Measurements from ENCODE around the gene FCSK. TPM values are rescaled to one million over a fixed set of nuclear protein-coding genes. Genes with fewer than 3 reads are reported as not detected.

Gene FCSK
- total and polyA plus RNA-seq, 2 of the 8 experiments (the other 6 are each of a cell fraction or from before 2014, with no cell fraction given): 4.6 to 5.1 TPM

- peak overlapping the region in 2 of 4 experiments; percentile 11 to 27; a peak in 3 of 8 replicates for H3K4me3 ChIP-seq (ENCODE audit: extremely low read depth in 1 of 4, insufficient read depth in 2 of 4, low read depth in 3 of 4, low read length in 4 of 4)
- TF ChIP-seq POLR2A (IDR thresholded peaks at IDR 0.05; ENCODE audit: control extremely low read depth in 1 of 2, low read depth in 2 of 2, low read length in 2 of 2): peak in 1 of 2 experiments; percentile 56; a peak in 1 of 3 replicates
- TF ChIP-seq MAX (IDR thresholded peaks at IDR 0.05): peak; percentile 82
- TF ChIP-seq RAD21 (IDR thresholded peaks at IDR 0.05 in 1 of 2, conservative IDR thresholded peaks at IDR 0.05 in 1 of 2; ENCODE audit: low read depth in 2 of 2, low read length in 2 of 2): 0 out of 4 replicates have a peak, but pooled peaks of 1 of the 2 experiments have one; percentile 0
- 0 out of 2 replicates have a peak, but pooled peaks have one; percentile 37 for TF ChIP-seq TCF12 (IDR thresholded peaks at IDR 0.05; ENCODE audit: low read depth, low read length)
- no peak; a peak in 1 of 4 replicates for TF ChIP-seq HDAC2 (IDR thresholded peaks at IDR 0.05; ENCODE audit: borderline replicate concordance in 1 of 2, low read depth in 2 of 2, low read length in 2 of 2)
- TF ChIP-seq ZNF274 (IDR thresholded peaks at IDR 0.05; ENCODE audit: borderline replicate concordance, extremely low read depth, low read length): no peak
- TF ChIP-seq E2F6 (IDR thresholded peaks at IDR 0.05): 0 out of 2 replicates have a peak, but pooled peaks have one; percentile 24
- no peak for TF ChIP-seq HDAC6 (IDR thresholded peaks at IDR 0.05; ENCODE audit: low read depth, low read length)
Measured at GRCh38 chr16:70428178-70428998, 26.0 kb upstream of the FCSK start.

More at GRCh38 chr16:70428178-70428998, 26.0 kb upstream of the FCSK start:
- Histone ChIP-seq H2BK5ac (ENCODE audit: low read depth, low read length) (peak overlapping the region; percentile 97), H3K27me3 (replicated peaks in 1 of 4; ENCODE audit: control insufficient read depth in 3 of 4, extremely low read depth in 1 of 4, insufficient read depth in 3 of 4, low read length in 3 of 4) (no peaks in the 10 kb centered on the region), H3K36me3 (ENCODE audit: control insufficient read depth in 2 of 4, insufficient read depth in 4 of 4, low read length in 3 of 4) (no peaks in the 10 kb centered on the region), H4K20me1 (replicated peaks in 1 of 2; ENCODE audit: control insufficient read depth in 1 of 2, insufficient read depth in 2 of 2, low read length in 2 of 2) (no peaks in the 10 kb centered on the region), H2BK20ac (ENCODE audit: low read length) (peak overlapping the region; percentile 62; the same call in 1 of the 2 replicates), H3K23ac (ENCODE audit: insufficient read length) (no peak overlapping the region), H3K9me3 (ENCODE audit: insufficient read depth in 2 of 2, low read depth in 1 of 2, low read length in 1 of 2) (no peaks in the 10 kb centered on the region), H2BK120ac (replicated peaks; ENCODE audit: low read depth, low read length) (peak overlapping the region; percentile 81), H4K8ac (ENCODE audit: extremely low read depth, insufficient read depth, low read length) (no peak overlapping the region), H2BK15ac (ENCODE audit: low read length) (peak overlapping the region; percentile 90; the same call in 1 of the 2 replicates), H4K91ac (replicated peaks; ENCODE audit: insufficient read length, low read length) (peak overlapping the region; percentile 99), H2AK5ac (ENCODE audit: low read depth, low read length) (peak overlapping the region; percentile 99), H3K4ac (replicated peaks; ENCODE audit: insufficient read length, low read depth, low read length) (peak overlapping the region; percentile 96), H3K4me2 (ENCODE audit: insufficient read depth in 1 of 2, low read depth in 2 of 2, low read length in 2 of 2) (peak overlapping the region; percentile 58 to 63), H2BK12ac (ENCODE audit: low read depth, low read length) (peak overlapping the region; percentile 96), H3K9ac (replicated peaks in 1 of 4; ENCODE audit: extremely low read depth in 1 of 4, low read depth in 3 of 4, low read length in 3 of 4) (peak overlapping the region in 3 of 4 experiments; percentile 60 to 74 (median 70); a peak in 6 of 7 replicates), H3K79me2 (ENCODE audit: control insufficient read depth in 1 of 2, insufficient read depth in 2 of 2, low read length in 2 of 2) (peaks cover 0 to 57% of the 10 kb centered on the region in 2 experiments; a peak in 3 of 4 replicates), H3K23me2 (ENCODE audit: low read depth, low read length) (no peaks in the 10 kb centered on the region), H3K27ac (ENCODE audit: low read depth, low read length) (peak overlapping the region; percentile 70), H3K79me1 (ENCODE audit: low read depth, low read length) (peaks cover 3% of the 10 kb centered on the region), H2AFZ (ENCODE audit: low read length) (no peak overlapping the region), H3K4me1 (replicated peaks in 1 of 4; ENCODE audit: control insufficient read depth in 3 of 4, insufficient read depth in 4 of 4, low read length in 3 of 4) (peaks cover 29 to 40% (median 34%) of the 10 kb centered on the region in 4 experiments), H3K14ac (ENCODE audit: insufficient read length) (no peak overlapping the region), H4K5ac (ENCODE audit: insufficient read length, low read depth, low read length) (peak overlapping the region; percentile 66), H3K56ac (replicated peaks; ENCODE audit: insufficient read length, low read depth, low read length) (no peak overlapping the region), H3K18ac (ENCODE audit: extremely low read depth, low read length) (peak overlapping the region; percentile 76)
- POLR2A ChIA-PET (ENCODE audit: partially characterized antibody): interaction anchor here (0.8 to 3.7 kb wide), 6 partner anchors 8 to 48 kb away, joined by 3 to 17 read pairs (median 4); partner anchors contain the start of gene ST3GAL2
- CTCF ChIA-PET (ENCODE audit: partially characterized antibody): interaction anchor here (0.6 to 1.6 kb wide), 4 partner anchors 9 to 42 kb away, joined by 3 to 4 read pairs (median 3); no protein-coding TSS in a partner anchor
- FAIRE-seq: no peak
- 34% methylated on average over 9 of the region's 9 CpGs; no CpG with 5 or more reads in 1 of the 2 experiments for WGBS, 2 experiments (ENCODE audit: extremely low coverage in 1 of 2, insufficient coverage in 1 of 2, insufficient read length in 1 of 2, insufficient replicate concordance in 2 of 2, low coverage in 1 of 2, low lambda C conversion rate in 2 of 2, missing lambda C conversion rate in 1 of 2)
- DNase-seq (ENCODE audit: low read depth in 1 of 2, low spot score in 2 of 2): peak in 1 of 2 experiments; percentile 68
